K562 (cell line): ENCODE data around the gene MMP28. TPM values are rescaled to one million over a fixed set of nuclear protein-coding genes. Genes with fewer than 3 reads are reported as not detected.

Experiments used
- ETV1 ChIP-seq: fragments of 450-650 bp; conservative IDR thresholded peaks from 2 replicates; pipeline ENCODE4 v1.6.1; 2016; ENCODE audit warnings: missing genetic modification characterization, control low read depth, low read depth, missing compliant biosample characterization
- HDAC8 ChIP-seq: fragments of 450-650 bp; IDR thresholded peaks from 2 replicates; pipeline ENCODE4 v1.6.1; 2016; ENCODE audit warnings: mild to moderate bottlenecking, missing genetic modification characterization, moderate library complexity, missing compliant biosample characterization
- JUNB ChIP-seq: fragments of 450-650 bp; formaldehyde crosslinking; conservative IDR thresholded peaks from 2 replicates; pipeline ENCODE4 v1.4.0; 2020; ENCODE audit warnings: mild to moderate bottlenecking
- POLR3A ChIP-seq: IDR thresholded peaks from 2 replicates; pipeline ENCODE4 v1.6.1; 2011; ENCODE audit warnings: borderline replicate concordance, mild to moderate bottlenecking, moderate library complexity; ENCODE audit not compliant: insufficient read length, insufficient read depth; ENCODE audit errors: extremely low read depth
- REST ChIP-seq, 2 experiments: fragments of 450-650 bp; formaldehyde crosslinking in 1 of 2; IDR thresholded peaks; 2 replicates each; pipeline versions ENCODE4 v1.4.0 to v1.6.1; 2014 to 2020; ENCODE audit warnings: mild to moderate bottlenecking in 2 of 2, borderline replicate concordance in 1 of 2, low read depth in 1 of 2
- ZBTB7A ChIP-seq: IDR thresholded peaks from 2 replicates; pipeline ENCODE4 v1.6.1; 2011; ENCODE audit warnings: low read depth, mild to moderate bottlenecking, low read length, moderate library complexity, borderline replicate concordance; ENCODE audit not compliant: control insufficient read depth
- ZHX1 ChIP-seq: fragments of 150-350 bp; conservative IDR thresholded peaks from 2 replicates; pipeline ENCODE4 v1.6.1; 2014; ENCODE audit warnings: low read length
- ZNF282 ChIP-seq: sonication (generic); formaldehyde crosslinking; IDR thresholded peaks from 2 replicates; pipeline ENCODE4 v1.8.1; 2023; ENCODE audit warnings: missing genetic modification reagents
- ZNF395 ChIP-seq: fragments of 200-800 bp; sonication (Bioruptor generic); IDR thresholded peaks from 2 replicates; pipeline ENCODE4 v1.6.1; 2017; ENCODE audit warnings: missing genetic modification characterization, missing compliant biosample characterization
- ZNF57 ChIP-seq: fragments of 450-650 bp; formaldehyde crosslinking; IDR thresholded peaks from 2 replicates; pipeline ENCODE4 v1.4.0; 2020; ENCODE audit warnings: mild to moderate bottlenecking, moderate library complexity
- polyA plus RNA-seq, 8 experiments: library from polyadenylated mRNA; depleted of rRNA in 4 of 8; stranded (reverse) in 5 of 8; unstranded in 3 of 8; fragments of >200 nt; fragmentation: Nextera tagmentation in 2 of 8; fragmentation: Illumina TruSeq in 1 of 8; extraction: Ambion mirVana in 2 of 8; extraction: Trizol in 1 of 8; gene quantifications; 2 replicates each; pipeline versions ENCODE4 v1.2.1 to v1.2.3, GENCODE V29; 2011 to 2014; ENCODE audit warnings: inconsistent platforms in 1 of 8, missing spikeins in 1 of 8
- total RNA-seq, 7 experiments: library from RNA; depleted of rRNA in 6 of 7; stranded (reverse); fragments of >200 nt in 6 of 7; fragmentation: Illumina TruSeq in 2 of 7; extraction: Trizol in 2 of 7; gene quantifications; 2 replicates each; pipeline versions ENCODE4 v1.2.1 to v1.2.3, GENCODE V29; 2011 to 2021; ENCODE audit warnings: low replicate concordance in 1 of 7

MMP28 gene
- total and polyA plus RNA-seq, 9 of the 15 experiments (the other 6 are each of a cell fraction or from before 2014, with no cell fraction given) = not detected

- TF ChIP-seq REST (IDR thresholded peaks at IDR 0.05; ENCODE audit: borderline replicate concordance) = peak; percentile 90
- TF ChIP-seq REST (CRISPR knock-in tag; IDR thresholded peaks at IDR 0.05; ENCODE audit: low read depth) = no peak; the same call in 1 of the 2 replicates
- no peak for TF ChIP-seq ZNF57
- 0 out of 2 replicates have a peak, but pooled peaks have one; percentile 57 for TF ChIP-seq HDAC8 (tag)
- no peak for TF ChIP-seq ETV1 (tag)
- no peak for TF ChIP-seq ZNF395
- peak; percentile 57; the same call in 1 of the 2 replicates for TF ChIP-seq ZBTB7A
- TF ChIP-seq ZNF282 (CRISPR knock-in tag) = no peak
- TF ChIP-seq POLR3A = no peak
- no peak for TF ChIP-seq ZHX1
- no peak for TF ChIP-seq JUNB (CRISPR knock-in tag)
These were observed 31.1 kb downstream of the MMP28 start (continued) for GRCh38 chr17:35764123-35764991.
